HepG2 (cell line): ENCODE data around the gene SPACA9. TPM values are rescaled to one million over a fixed set of nuclear protein-coding genes. Genes with fewer than 3 reads are reported as not detected.

Experiments used
- ATAC-seq: fragments of 200-7000 bp; cut with Tn5 transposase; 3 replicates; pipeline ENCODE4 v1.9.1; 2020; ENCODE audit warnings: mild to moderate bottlenecking, moderate library complexity
- BruUV-seq: library from RNA; stranded (reverse); fragments of 400-500 nt; replicated peaks from 2 replicates; lab custom pipeline; 2021; lab: Mats Ljungman, UMichigan
- CTCF ChIA-PET: fragments of 300-600 bp; formaldehyde crosslinking; extraction: SDS; loops from one replicate; lab custom pipeline; 2021; ENCODE audit warnings: low total read pairs, inconsistent platforms, low intra/inter-chr PET ratio; lab: Yijun Ruan, JAX
- POLR2A ChIA-PET: fragments of 350-600 bp; sonication (Branson Sonifier 250); formaldehyde crosslinking; loops from one replicate; lab custom pipeline; 2020; ENCODE audit warnings: antibody characterized with exemption, inconsistent platforms; lab: Yijun Ruan, JAX
- DNase-seq: peaks from one replicate; pipeline ENCODE4 v3.0.0-alpha.2; 2015; ENCODE audit warnings: low spot score
- FAIRE-seq: peaks from 3 replicates; lab custom pipeline; 2011; peaks lifted over from hg19 to GRCh38; lab: Jason Lieb, UNC
- H2AFZ ChIP-seq: one replicate; pipeline ENCODE4 v1.6.1; 2011; ENCODE audit warnings: low read length, inconsistent platforms
- H3K27ac ChIP-seq: fragments of 300-600 bp; 3 replicates; pipeline ENCODE4 v1.8.0; 2011; ENCODE audit warnings: mixed run types, mild to moderate bottlenecking, mixed read lengths, low read length, inconsistent platforms; ENCODE audit not compliant: insufficient read depth; ENCODE audit errors: extremely low read length
- H3K27me3 ChIP-seq, 2 experiments: fragments of 200-600 bp in 1 of 2; 2 replicates in 1 of 2; 3 replicates in 1 of 2; pipeline versions ENCODE4 v1.6.0 to v1.8.0; 2011; ENCODE audit warnings: low read length in 2 of 2, mild to moderate bottlenecking in 2 of 2, moderate library complexity in 2 of 2, inconsistent platforms in 1 of 2; ENCODE audit not compliant: insufficient read depth in 2 of 2, control insufficient read depth in 1 of 2
- H3K36me3 ChIP-seq, 2 experiments: fragments of 200-600 bp in 1 of 2; replicated peaks in 1 of 2; 2 replicates in 1 of 2; 3 replicates in 1 of 2; pipeline versions ENCODE4 v1.5.1 to v1.8.0; 2011; ENCODE audit warnings: low read length in 2 of 2, inconsistent platforms in 1 of 2; ENCODE audit not compliant: insufficient read depth in 2 of 2, control insufficient read depth in 1 of 2
- H3K4me1 ChIP-seq: 2 replicates; pipeline ENCODE4 v1.5.1; 2012; ENCODE audit warnings: low read length, inconsistent platforms; ENCODE audit not compliant: insufficient read depth
- H3K4me2 ChIP-seq: 2 replicates; pipeline ENCODE4 v1.6.0; 2011; ENCODE audit warnings: low read depth, low read length, inconsistent platforms
- H3K4me3 ChIP-seq, 3 experiments: fragments of 200-600 bp in 1 of 3; sonication (generic), shearing (Covaris generic) in 1 of 3; replicated peaks in 1 of 3; 2 replicates each; pipeline ENCODE4 v1.5.1; 2011 to 2016; ENCODE audit warnings: low read length in 3 of 3, inconsistent platforms in 2 of 3, low read depth in 2 of 3, mild to moderate bottlenecking in 2 of 3, control low read depth in 1 of 3, mixed read lengths in 1 of 3; ENCODE audit not compliant: insufficient read depth in 1 of 3
- H3K79me2 ChIP-seq: one replicate; pipeline ENCODE4 v1.6.1; 2011; ENCODE audit warnings: low read length, inconsistent platforms; ENCODE audit not compliant: insufficient read depth
- H3K9ac ChIP-seq: 2 replicates; pipeline ENCODE4 v1.6.0; 2011; ENCODE audit warnings: mild to moderate bottlenecking, low read depth, low read length, inconsistent platforms; ENCODE audit not compliant: insufficient read depth
- H3K9me3 ChIP-seq: 2 replicates; pipeline ENCODE4 v1.5.1; 2012; ENCODE audit warnings: mild to moderate bottlenecking, low read length
- H4K20me1 ChIP-seq: 2 replicates; pipeline ENCODE4 v1.6.0; 2011; ENCODE audit warnings: inconsistent platforms, mild to moderate bottlenecking, low read length, moderate library complexity; ENCODE audit not compliant: insufficient read depth
- CBX2 ChIP-seq, 2 experiments: fragments of 200-600 bp in 1 of 2; sonication (generic); formaldehyde crosslinking in 1 of 2; IDR thresholded peaks; 2 replicates each; pipeline versions ENCODE4 v1.7.0 to v1.8.1; 2018 to 2022; ENCODE audit warnings: low read depth in 2 of 2, low read length in 1 of 2, mild to moderate bottlenecking in 1 of 2, missing genetic modification reagents in 1 of 2
- FOXP4 ChIP-seq: sonication (generic); formaldehyde crosslinking; IDR thresholded peaks from 2 replicates; pipeline ENCODE4 v1.4.0; 2020; ENCODE audit warnings: missing genetic modification reagents
- GFI1 ChIP-seq: sonication (generic); formaldehyde crosslinking; IDR thresholded peaks from 2 replicates; pipeline ENCODE4 v1.5.0; 2020; ENCODE audit warnings: missing genetic modification reagents, mild to moderate bottlenecking, borderline replicate concordance
- MED8 ChIP-seq: sonication (generic); formaldehyde crosslinking; IDR thresholded peaks from 2 replicates; pipeline ENCODE4 v1.8.1; 2023; ENCODE audit warnings: mild to moderate bottlenecking, missing genetic modification reagents; ENCODE audit not compliant: insufficient replicate concordance
- NFE2L2 ChIP-seq: fragments of 150-350 bp; IDR thresholded peaks from 2 replicates; pipeline ENCODE4 v1.6.1; 2014; ENCODE audit warnings: low read length
- PRDM4 ChIP-seq: sonication (generic); formaldehyde crosslinking; IDR thresholded peaks from 2 replicates; pipeline ENCODE4 v1.9.0; 2021; ENCODE audit warnings: missing genetic modification reagents, borderline replicate concordance
- ZFP36L2 ChIP-seq: sonication (generic); formaldehyde crosslinking; IDR thresholded peaks from 2 replicates; pipeline ENCODE4 v1.4.0; 2020; ENCODE audit warnings: missing genetic modification reagents
- ZNF10 ChIP-seq: sonication (generic); formaldehyde crosslinking; IDR thresholded peaks from 2 replicates; pipeline ENCODE4 v1.4.0; 2020; ENCODE audit warnings: mild to moderate bottlenecking, low read depth, missing genetic modification reagents, borderline replicate concordance
- ZNF274 ChIP-seq: sonication (generic); formaldehyde crosslinking; IDR thresholded peaks from 2 replicates; pipeline ENCODE4 v1.5.1; 2020; ENCODE audit warnings: mild to moderate bottlenecking, missing genetic modification reagents
- ZNF816 ChIP-seq: sonication (generic); formaldehyde crosslinking; IDR thresholded peaks from 2 replicates; pipeline ENCODE4 v1.8.0; 2022; ENCODE audit warnings: missing genetic modification reagents, mild to moderate bottlenecking, borderline replicate concordance
- ZSCAN12 ChIP-seq: sonication (generic); formaldehyde crosslinking; IDR thresholded peaks from 2 replicates; pipeline ENCODE4 v1.9.0; 2021; ENCODE audit warnings: mild to moderate bottlenecking, missing genetic modification reagents
- ZSCAN31 ChIP-seq: sonication (generic); formaldehyde crosslinking; IDR thresholded peaks from 2 replicates; pipeline ENCODE4 v1.5.0; 2020; ENCODE audit warnings: low read depth, mild to moderate bottlenecking, missing genetic modification reagents
- WGBS: methylation state at CpG from one replicate; pipeline ENCODE4 v1.1.6; 2017; ENCODE audit warnings: low lambda C conversion rate; 5-methylcytosine and 5-hydroxymethylcytosine counted together
- in situ Hi-C: cut with HindIII; loops from 2 replicates; pipeline ENCODE4 v1.10.0; 2017; ENCODE audit warnings: low pct_unique_long_range_greater_than_20kb; ENCODE audit not compliant: extremely low pct_ligation_motif_present
- intact Hi-C: fragments of 100-400 bp; cut with micrococcal nuclease; formaldehyde crosslinking; loops from one replicate; pipeline ENCODE4 v1.10.0; 2022; ENCODE audit not compliant: unreplicated experiment
- polyA plus RNA-seq, 8 experiments: library from polyadenylated mRNA; depleted of rRNA in 3 of 8; stranded (reverse) in 7 of 8; unstranded in 1 of 8; fragments of >200 nt; fragmentation: Illumina TruSeq in 4 of 8; extraction: Trizol in 4 of 8; gene quantifications; 2 replicates each; pipeline versions ENCODE4 v1.2.1 to v1.2.3, GENCODE V29; 2011 to 2016; ENCODE audit warnings: low read depth in 4 of 8, missing spikeins in 1 of 8, mixed read lengths in 1 of 8; ENCODE audit not compliant: insufficient read depth in 1 of 8
- total RNA-seq, 5 experiments: library from RNA; depleted of rRNA; stranded (reverse); fragments of >200 nt; fragmentation: Illumina TruSeq; extraction: Trizol; gene quantifications; 2 replicates each; pipeline ENCODE4 v1.2.3, GENCODE V29; 2016; ENCODE audit warnings: low read depth in 1 of 5
- TF ChIP-seq, protein P1 (sequence below): sonication (generic); formaldehyde crosslinking; IDR thresholded peaks from 2 replicates; pipeline ENCODE4 v1.4.0; 2020; ENCODE audit warnings: mild to moderate bottlenecking, missing genetic modification reagents
- TF ChIP-seq, protein P2 (sequence below): sonication (generic); formaldehyde crosslinking; IDR thresholded peaks from 2 replicates; pipeline ENCODE4 v1.4.0; 2020; ENCODE audit warnings: missing genetic modification reagents, borderline replicate concordance

Gene SPACA9
- total and polyA plus RNA-seq, 2 of the 13 experiments (the other 11 are each of a cell fraction or from before 2014, with no cell fraction given) = 0.15 to 0.38 TPM

DNA sequence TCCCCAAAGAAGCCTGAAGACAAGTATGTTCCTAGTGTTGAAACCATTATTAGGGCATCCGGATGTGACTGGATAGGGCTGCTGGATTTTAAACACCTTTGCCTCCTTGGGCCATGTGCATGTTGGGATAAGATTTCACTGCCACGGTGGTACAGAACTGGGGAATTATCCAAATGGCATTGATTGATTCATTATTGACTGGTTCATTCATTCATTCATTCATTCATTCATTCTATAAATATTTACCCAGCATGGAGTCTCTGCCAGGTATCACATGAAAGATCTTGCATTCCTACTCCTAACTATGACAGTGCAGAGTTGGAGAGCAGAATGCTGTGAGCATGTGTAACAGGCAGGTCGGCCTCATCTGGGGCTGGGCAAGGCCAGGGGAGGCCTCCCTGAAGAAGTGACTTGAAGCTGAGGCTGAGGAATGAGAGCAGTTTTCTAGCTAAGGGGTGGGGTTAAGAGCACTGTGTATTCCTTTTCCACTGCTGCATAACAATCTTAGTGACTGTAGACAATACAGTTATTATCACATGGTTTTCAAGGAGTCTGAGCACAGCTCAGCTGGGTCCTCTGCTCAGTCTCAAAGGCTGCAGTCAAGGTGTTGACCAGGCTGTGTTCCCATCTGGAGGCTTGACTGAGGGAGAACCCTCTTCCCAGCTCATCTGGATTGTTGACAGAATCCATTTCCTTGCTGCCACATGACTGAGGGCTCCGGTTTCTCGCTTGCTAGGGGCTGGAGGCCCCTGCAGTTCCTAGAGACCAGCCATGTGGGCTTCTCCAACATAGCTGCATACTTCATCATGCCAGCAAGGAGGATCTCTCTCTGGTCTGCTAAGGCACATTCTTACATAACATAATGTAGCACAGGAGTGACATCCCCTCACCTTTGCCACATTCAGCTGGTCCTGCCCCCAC is 36.3 kb upstream of the SPACA9 start:
- Histone ChIP-seq H3K27ac (no peak overlapping the region), H3K9ac (no peak overlapping the region), H3K79me2 (no peaks in the 10 kb centered on the region), H3K9me3 (no peaks in the 10 kb centered on the region), H3K27me3 (no peaks in the 10 kb centered on the region; a peak in 2 of 5 replicates), H3K4me1 (0 out of 2 replicates have a peak, but pooled peaks cover 12% of the 10 kb centered on the region), H2AFZ (no peak overlapping the region), H3K4me3 (no peak overlapping the region), H4K20me1 (no peaks in the 10 kb centered on the region), H3K4me2 (no peak overlapping the region), H3K36me3 (no peaks in the 10 kb centered on the region)
- DNase-seq (no peak), FAIRE-seq (no peak), ATAC-seq (no peak)
- BruUV-seq = no TSS peak
- 48% methylated on average over 4 of the region's 5 CpGs for WGBS
- ChIA-PET CTCF (no interaction called here), POLR2A (no interaction called here)
- in situ Hi-C loops = no loop called here
- intact Hi-C loops = no loop called here
- TF ChIP-seq GFI1 (CRISPR knock-in tag) (no peak), ZSCAN12 (CRISPR knock-in tag) (no peak), ZNF816 (CRISPR knock-in tag) (no peak), PRDM4 (CRISPR knock-in tag) (no peak), MED8 (CRISPR knock-in tag) (no peak), CBX2 (IDR thresholded peaks at IDR 0.05; ENCODE audit: low read depth, low read length) (no peak), CBX2 (CRISPR knock-in tag; IDR thresholded peaks at IDR 0.05; ENCODE audit: low read depth) (no peak), ZNF10 (CRISPR knock-in tag) (no peak), ZFP36L2 (CRISPR knock-in tag) (no peak), FOXP4 (CRISPR knock-in tag) (no peak), ZNF274 (CRISPR knock-in tag) (no peak), ZSCAN31 (no peak), NFE2L2 (no peak)
- TF ChIP-seq, protein P1, sequence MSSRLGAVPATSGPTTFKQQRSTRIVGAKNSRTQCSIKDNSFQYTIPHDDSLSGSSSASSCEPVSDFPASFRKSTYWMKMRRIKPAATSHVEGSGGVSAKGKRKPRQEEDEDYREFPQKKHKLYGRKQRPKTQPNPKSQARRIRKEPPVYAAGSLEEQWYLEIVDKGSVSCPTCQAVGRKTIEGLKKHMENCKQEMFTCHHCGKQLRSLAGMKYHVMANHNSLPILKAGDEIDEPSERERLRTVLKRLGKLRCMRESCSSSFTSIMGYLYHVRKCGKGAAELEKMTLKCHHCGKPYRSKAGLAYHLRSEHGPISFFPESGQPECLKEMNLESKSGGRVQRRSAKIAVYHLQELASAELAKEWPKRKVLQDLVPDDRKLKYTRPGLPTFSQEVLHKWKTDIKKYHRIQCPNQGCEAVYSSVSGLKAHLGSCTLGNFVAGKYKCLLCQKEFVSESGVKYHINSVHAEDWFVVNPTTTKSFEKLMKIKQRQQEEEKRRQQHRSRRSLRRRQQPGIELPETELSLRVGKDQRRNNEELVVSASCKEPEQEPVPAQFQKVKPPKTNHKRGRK (CRISPR knock-in tag) = no peak
- TF ChIP-seq, protein P2, sequence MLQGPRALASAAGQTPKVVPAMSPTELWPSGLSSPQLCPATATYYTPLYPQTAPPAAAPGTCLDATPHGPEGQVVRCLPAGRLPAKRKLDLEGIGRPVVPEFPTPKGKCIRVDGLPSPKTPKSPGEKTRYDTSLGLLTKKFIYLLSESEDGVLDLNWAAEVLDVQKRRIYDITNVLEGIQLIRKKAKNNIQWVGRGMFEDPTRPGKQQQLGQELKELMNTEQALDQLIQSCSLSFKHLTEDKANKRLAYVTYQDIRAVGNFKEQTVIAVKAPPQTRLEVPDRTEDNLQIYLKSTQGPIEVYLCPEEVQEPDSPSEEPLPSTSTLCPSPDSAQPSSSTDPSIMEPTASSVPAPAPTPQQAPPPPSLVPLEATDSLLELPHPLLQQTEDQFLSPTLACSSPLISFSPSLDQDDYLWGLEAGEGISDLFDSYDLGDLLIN (CRISPR knock-in tag) = no peak
